ENCODE measurements around the gene LGALS1. TPM values are rescaled to one million over a fixed set of nuclear protein-coding genes. Genes with fewer than 3 reads are reported as not detected.

LGALS1 gene
- total RNA-seq, 5 donors from 2014 or later (not counting 1 experiment from before 2014, with no cell fraction given) = 39.5 to 206 (median 99.2) TPM

- H3K9me3 Mint-ChIP-seq = no peaks in the 10 kb centered on the region
- Histone ChIP-seq H3K27ac (ENCODE audit: low read length) (no peak overlapping the region), H3K4me1 (ENCODE audit: control insufficient read depth in 1 of 2, extremely low read depth in 1 of 2, insufficient read depth in 2 of 2, low read length in 2 of 2) (peaks cover 11 to 38% of the 10 kb centered on the region in 2 experiments), H3K4me3 (ENCODE audit: control insufficient read depth in 1 of 2, extremely low read depth in 1 of 2, low read length in 1 of 2) (no peak overlapping the region), H3K27me3 (replicated peaks in 1 of 2; ENCODE audit: control insufficient read depth in 2 of 2, extremely low read depth in 1 of 2, insufficient read depth in 2 of 2, low read length in 1 of 2) (no peaks in the 10 kb centered on the region), H3K36me3 (ENCODE audit: control insufficient read depth in 2 of 2, extremely low read depth in 1 of 2, insufficient read depth in 1 of 2, low read length in 1 of 2) (peaks cover 9 to 11% of the 10 kb centered on the region in 2 donors), H3K9me3 (no peaks in the 10 kb centered on the region)
- CTCF ChIA-PET = interaction anchor here (0.6 to 2.7 kb wide), 6 partner anchors 10 to 283 kb away, joined by 3 to 6 read pairs (median 4); partner anchors contain the start of gene LGALS1 (in 1 of the 2)
- peaks cover 40 to 46% (median 42%) of the 10 kb centered on the region in 3 donors for H3K4me1 Mint-ChIP-seq
- H3K4me3 Mint-ChIP-seq = no peak overlapping the region
- peak overlapping the region in 1 of 2 donors; percentile 24 for H3K27ac Mint-ChIP-seq
- 96% methylated on average over 3 of the region's 5 CpGs for WGBS (ENCODE audit: insufficient coverage)
- no peak for DNase-seq
- POLR2A ChIA-PET = interaction anchor here in 1 of 2 donors (0.6 kb wide), 1 partner anchor 666 kb away, joined by 3 read pairs; no protein-coding TSS in a partner anchor
- H3K36me3 Mint-ChIP-seq = peaks cover 7% of the 10 kb centered on the region
- no peaks in the 10 kb centered on the region for H3K27me3 Mint-ChIP-seq
- no peak for ATAC-seq (replicated peaks in 1 of 4)
Observed at GRCh38 chr22:37662039-37662438, 13.4 kb upstream of the LGALS1 start.

- Mint-ChIP-seq H3K27me3 (no peaks in the 10 kb centered on the region), H3K9me3 (no peaks in the 10 kb centered on the region), H3K36me3 (peaks cover 7% of the 10 kb centered on the region), H3K27ac (no peak overlapping the region), H3K4me3 (no peak overlapping the region), H3K4me1 (peaks cover 32 to 36% (median 33%) of the 10 kb centered on the region in 3 donors)
- ChIA-PET CTCF (interaction anchor here (0.6 to 2.7 kb wide), 5 partner anchors 9 to 735 kb away, joined by 3 to 6 read pairs (median 3); no protein-coding TSS in a partner anchor), POLR2A (no interaction called here)
- Histone ChIP-seq H3K36me3 (ENCODE audit: control insufficient read depth in 2 of 2, extremely low read depth in 1 of 2, insufficient read depth in 1 of 2, low read length in 1 of 2) (peaks cover 9 to 11% of the 10 kb centered on the region in 2 donors), H3K27ac (ENCODE audit: low read length) (no peak overlapping the region), H3K9me3 (no peaks in the 10 kb centered on the region), H3K4me3 (ENCODE audit: control insufficient read depth in 1 of 2, extremely low read depth in 1 of 2, low read length in 1 of 2) (no peak overlapping the region), H3K4me1 (ENCODE audit: control insufficient read depth in 1 of 2, extremely low read depth in 1 of 2, insufficient read depth in 2 of 2, low read length in 2 of 2) (peaks cover 11 to 29% of the 10 kb centered on the region in 2 experiments), H3K27me3 (replicated peaks in 1 of 2; ENCODE audit: control insufficient read depth in 2 of 2, extremely low read depth in 1 of 2, insufficient read depth in 2 of 2, low read length in 1 of 2) (no peaks in the 10 kb centered on the region)
- ATAC-seq (replicated peaks in 1 of 4) = no peak
- 92% methylated on average over 10 of the region's 16 CpGs for WGBS (ENCODE audit: insufficient coverage)
- no peak for DNase-seq
Observed at GRCh38 chr22:37663521-37664140, 11.8 kb upstream of the LGALS1 start.

- Histone ChIP-seq H3K9me3 (no peaks in the 10 kb centered on the region), H3K4me3 (ENCODE audit: control insufficient read depth in 1 of 2, extremely low read depth in 1 of 2, low read length in 1 of 2) (no peak overlapping the region), H3K4me1 (ENCODE audit: control insufficient read depth in 1 of 2, extremely low read depth in 1 of 2, insufficient read depth in 2 of 2, low read length in 2 of 2) (peaks cover 8 to 24% of the 10 kb centered on the region in 2 experiments), H3K27me3 (replicated peaks in 1 of 2; ENCODE audit: control insufficient read depth in 2 of 2, extremely low read depth in 1 of 2, insufficient read depth in 2 of 2, low read length in 1 of 2) (no peaks in the 10 kb centered on the region), H3K27ac (ENCODE audit: low read length) (no peak overlapping the region), H3K36me3 (ENCODE audit: control insufficient read depth in 2 of 2, extremely low read depth in 1 of 2, insufficient read depth in 1 of 2, low read length in 1 of 2) (peaks cover 9 to 11% of the 10 kb centered on the region in 2 donors)
- Mint-ChIP-seq H3K27ac (no peak overlapping the region), H3K4me3 (no peak overlapping the region), H3K36me3 (peaks cover 7% of the 10 kb centered on the region), H3K9me3 (no peaks in the 10 kb centered on the region), H3K4me1 (peaks cover 27 to 33% (median 31%) of the 10 kb centered on the region in 3 donors), H3K27me3 (no peaks in the 10 kb centered on the region)
- ChIA-PET POLR2A (interaction anchor here in 1 of 2 donors (0.6 kb wide), 1 partner anchor 301 kb away, joined by 3 read pairs; no protein-coding TSS in a partner anchor), CTCF (interaction anchor here (0.6 to 0.7 kb wide), 2 partner anchors 15 to 17 kb away, joined by 3 read pairs; no protein-coding TSS in a partner anchor)
- DNase-seq (no peak), ATAC-seq (replicated peaks in 1 of 4) (no peak)
- 94% methylated on average over 15 of the region's 16 CpGs for WGBS (ENCODE audit: insufficient coverage)
Observed at GRCh38 chr22:37664249-37665101, 11.0 kb upstream of the LGALS1 start.

- Histone ChIP-seq H3K36me3 (ENCODE audit: control insufficient read depth in 2 of 2, extremely low read depth in 1 of 2, insufficient read depth in 1 of 2, low read length in 1 of 2) (peaks cover 9 to 11% of the 10 kb centered on the region in 2 donors), H3K27ac (ENCODE audit: low read length) (no peak overlapping the region), H3K4me1 (ENCODE audit: control insufficient read depth in 1 of 2, extremely low read depth in 1 of 2, insufficient read depth in 2 of 2, low read length in 2 of 2) (peaks cover 0 to 14% of the 10 kb centered on the region in 2 experiments), H3K4me3 (ENCODE audit: control insufficient read depth in 1 of 2, extremely low read depth in 1 of 2, low read length in 1 of 2) (no peak overlapping the region), H3K9me3 (no peaks in the 10 kb centered on the region), H3K27me3 (replicated peaks in 1 of 2; ENCODE audit: control insufficient read depth in 2 of 2, extremely low read depth in 1 of 2, insufficient read depth in 2 of 2, low read length in 1 of 2) (no peaks in the 10 kb centered on the region)
- CTCF ChIA-PET = interaction anchor here in 1 of 2 donors (0.5 kb wide), 1 partner anchor 57 kb away, joined by 3 read pairs; no protein-coding TSS in a partner anchor
- no peak overlapping the region for H3K27ac Mint-ChIP-seq
- peaks cover 17 to 26% (median 23%) of the 10 kb centered on the region in 3 donors for H3K4me1 Mint-ChIP-seq
- H3K9me3 Mint-ChIP-seq = no peaks in the 10 kb centered on the region
- POLR2A ChIA-PET = no interaction called here
- peaks cover 7% of the 10 kb centered on the region for H3K36me3 Mint-ChIP-seq
- DNase-seq (no peak), ATAC-seq (replicated peaks in 1 of 4) (no peak)
- no peaks in the 10 kb centered on the region for H3K27me3 Mint-ChIP-seq
- WGBS (ENCODE audit: insufficient coverage) = 99% methylated on average over 24 of the region's 24 CpGs
- no peak overlapping the region for H3K4me3 Mint-ChIP-seq
Observed at GRCh38 chr22:37665487-37665886, 9.9 kb upstream of the LGALS1 start.

GRCh38 chr22:37669586-37669985 is 5.8 kb upstream of the LGALS1 start:
- Mint-ChIP-seq H3K27me3 (no peaks in the 10 kb centered on the region), H3K4me1 (peaks cover 27 to 43% (median 35%) of the 10 kb centered on the region in 3 donors), H3K9me3 (no peaks in the 10 kb centered on the region), H3K36me3 (peaks cover 7% of the 10 kb centered on the region), H3K27ac (peak overlapping the region; percentile 39 to 45), H3K4me3 (no peak overlapping the region)
- Histone ChIP-seq H3K27ac (ENCODE audit: low read length) (no peak overlapping the region), H3K4me3 (ENCODE audit: control insufficient read depth in 1 of 2, extremely low read depth in 1 of 2, low read length in 1 of 2) (no peak overlapping the region), H3K4me1 (ENCODE audit: control insufficient read depth in 1 of 2, extremely low read depth in 1 of 2, insufficient read depth in 2 of 2, low read length in 2 of 2) (peaks cover 16 to 38% of the 10 kb centered on the region in 2 experiments), H3K9me3 (no peaks in the 10 kb centered on the region), H3K27me3 (replicated peaks in 1 of 2; ENCODE audit: control insufficient read depth in 2 of 2, extremely low read depth in 1 of 2, insufficient read depth in 2 of 2, low read length in 1 of 2) (no peaks in the 10 kb centered on the region), H3K36me3 (ENCODE audit: control insufficient read depth in 2 of 2, extremely low read depth in 1 of 2, insufficient read depth in 1 of 2, low read length in 1 of 2) (peaks cover 9% of the 10 kb centered on the region in 2 donors)
- ChIA-PET POLR2A (no interaction called here), CTCF (interaction anchor here in 1 of 2 donors (0.7 kb wide), 1 partner anchor 129 kb away, joined by 3 read pairs; no protein-coding TSS in a partner anchor)
- no peak for DNase-seq
- ATAC-seq (replicated peaks in 1 of 4) = no peak
- WGBS (ENCODE audit: insufficient coverage) = 79% methylated on average over 3 of the region's 6 CpGs
